SIG-M5 treated with dmso at 0.1 percent for 504 hours (cell line): ENCODE measurements around the gene UNC13C.

Source experiments
- DNase-seq: peaks from one replicate; lab custom pipeline; 2025; ENCODE audit not compliant: unreplicated experiment; lab: John Stamatoyannopoulos, UW

UNC13C gene

DNA sequence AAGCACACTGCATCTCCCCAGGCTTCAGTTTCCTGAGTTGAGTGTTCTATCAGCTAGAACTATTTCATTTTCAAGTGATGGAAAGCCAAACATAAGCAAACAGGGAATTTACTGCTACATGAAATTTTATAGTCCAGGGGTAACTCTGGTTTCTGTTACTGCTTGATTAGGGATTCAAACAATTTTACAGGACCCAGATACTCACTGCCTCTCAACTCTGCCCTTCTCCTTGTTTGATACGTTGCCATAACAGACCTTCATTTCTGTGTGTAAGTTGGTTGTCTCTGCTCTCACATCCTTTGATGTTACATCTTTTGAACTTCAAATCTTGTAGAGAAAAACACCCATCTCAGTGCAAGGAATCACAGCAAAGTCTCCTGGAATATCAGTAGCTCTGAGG is 572.7 kb downstream of the UNC13C start:
- DNase-seq: no peak

DNA sequence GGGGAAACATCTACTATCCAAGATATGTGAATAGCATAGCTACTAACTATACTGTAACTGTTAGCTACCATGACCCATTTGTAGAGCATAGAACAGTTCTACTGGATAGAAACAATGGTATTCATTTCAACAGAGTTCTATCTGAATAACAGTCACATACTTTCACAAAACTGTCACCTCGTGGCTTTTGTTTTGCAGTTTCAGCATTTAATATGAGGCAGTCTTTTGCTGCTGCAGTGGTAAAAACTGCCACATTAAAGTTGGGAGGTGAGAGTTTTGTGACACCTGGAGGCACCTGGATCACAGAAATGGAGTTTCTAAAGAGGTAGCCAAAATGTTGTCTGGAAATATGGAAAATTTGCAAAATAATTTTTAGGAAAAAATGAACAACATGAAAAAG is 578.0 kb downstream of the UNC13C start:
- no peak for DNase-seq

DNA sequence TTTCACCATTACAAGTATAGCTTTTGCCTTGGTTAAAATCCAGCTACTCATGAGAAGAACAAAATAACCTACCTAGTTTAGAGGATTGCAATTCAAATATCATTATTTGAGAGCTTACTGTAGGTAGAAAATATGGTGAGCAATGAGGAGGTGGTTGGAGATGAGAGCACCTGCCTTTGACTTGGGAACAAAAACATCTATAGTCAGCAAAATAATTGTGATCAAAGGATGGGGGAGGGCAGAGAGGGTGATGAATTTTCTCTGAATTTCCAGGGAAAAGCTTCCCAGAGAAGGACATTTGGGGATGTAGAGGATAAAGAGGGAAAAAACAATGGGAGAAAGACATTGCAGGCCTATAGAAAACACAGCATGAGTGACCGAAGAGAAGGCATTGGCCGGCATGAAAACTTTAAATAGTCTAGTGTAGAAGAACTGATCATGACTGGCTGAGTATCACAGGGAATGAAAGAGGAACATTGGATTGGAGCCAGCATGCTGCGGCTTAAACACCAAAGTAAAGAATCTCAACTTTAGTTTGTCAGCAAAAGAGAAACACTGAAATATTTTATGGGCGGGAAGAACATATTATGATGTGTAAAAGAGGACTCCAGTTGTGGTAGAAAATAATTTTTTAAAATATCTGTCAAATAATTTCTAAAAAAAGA is 581.3 kb downstream of the UNC13C start:
- no peak for DNase-seq

DNA sequence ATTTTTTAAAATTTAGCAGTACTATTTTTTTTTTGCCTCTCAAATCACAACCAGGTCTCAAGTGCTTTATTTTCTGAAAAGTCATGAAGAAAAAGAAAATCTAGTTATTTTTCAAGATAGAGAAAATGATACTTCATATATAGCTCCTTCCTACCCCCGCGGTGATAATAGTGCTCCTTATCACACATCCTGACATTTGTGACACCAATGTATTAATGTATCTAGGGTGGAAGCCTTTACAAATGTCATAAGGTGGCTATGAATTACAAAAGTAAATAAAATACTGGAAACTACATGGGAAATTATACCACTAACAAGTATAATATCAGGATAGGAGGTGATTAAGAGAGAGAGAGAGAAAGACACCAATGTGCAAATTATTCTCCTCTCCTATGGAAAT is 582.2 kb downstream of the UNC13C start:
- no peak for DNase-seq

DNA sequence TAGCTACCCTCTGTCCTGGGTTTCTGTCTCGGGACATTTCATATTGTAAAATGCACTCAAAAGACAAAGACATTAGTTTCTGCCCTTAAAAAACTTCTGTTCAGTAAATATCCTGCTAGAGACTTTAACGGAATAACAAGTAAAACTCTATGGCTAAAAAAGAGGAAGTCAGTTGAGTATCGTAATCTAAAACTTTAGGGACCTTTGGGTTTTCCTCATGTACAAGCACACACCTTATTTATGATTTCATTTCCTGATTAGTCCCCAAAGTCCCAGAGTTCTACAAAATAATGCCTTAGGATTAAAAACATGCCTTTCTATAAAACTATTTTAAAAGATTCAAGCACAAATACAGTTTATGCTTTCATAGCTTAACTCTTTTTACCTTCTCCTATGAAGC is 585.9 kb downstream of the UNC13C start:
- DNase-seq: no peak

DNA sequence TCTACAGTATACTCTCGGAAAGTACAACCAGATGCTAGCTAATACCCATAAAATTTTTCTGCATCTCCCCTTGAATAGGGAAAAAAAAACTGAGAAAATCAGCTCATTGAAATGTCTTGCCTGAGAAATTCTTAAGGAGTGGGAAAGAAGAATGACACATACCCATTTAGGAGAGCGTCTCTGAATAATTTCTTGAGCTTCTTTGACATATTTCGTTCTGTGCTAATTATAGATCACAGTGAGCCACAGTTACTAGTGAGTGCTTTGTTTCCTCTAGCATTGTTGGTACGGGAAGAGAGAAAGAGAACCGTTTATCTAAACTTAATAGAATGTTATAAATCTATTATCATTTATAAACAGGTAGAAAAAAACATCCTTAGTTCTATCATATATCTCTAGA is 588.4 kb downstream of the UNC13C start:
- DNase-seq: no peak

DNA sequence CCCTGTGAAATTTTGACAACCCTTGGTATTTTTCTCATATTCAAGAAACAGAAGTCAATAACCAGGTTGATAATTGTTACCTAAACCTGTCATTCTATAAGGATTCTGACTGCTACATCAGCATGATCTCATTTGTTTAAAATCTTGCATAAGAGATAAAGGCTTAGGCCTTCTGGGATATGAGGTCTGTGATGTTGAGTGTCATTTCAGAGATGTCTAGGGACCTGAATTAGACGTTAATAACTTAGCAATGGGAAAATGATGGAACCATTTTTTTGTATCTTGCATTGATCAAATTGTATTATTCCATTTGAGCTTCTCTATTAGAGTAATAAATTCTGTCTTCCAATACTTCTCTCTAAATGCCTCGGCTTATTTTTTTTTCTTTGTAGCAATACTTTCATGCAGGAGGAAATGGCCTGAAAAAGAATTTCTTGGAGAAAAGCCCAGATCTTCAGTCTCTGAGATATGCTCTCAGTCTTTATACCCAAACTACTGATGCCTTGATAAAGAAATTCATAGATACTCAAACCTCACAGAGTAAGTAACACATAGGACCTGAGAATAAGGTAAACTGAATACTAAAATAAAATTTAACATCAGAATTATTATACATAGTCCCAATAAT is 589.3 kb downstream of the UNC13C start:
- DNase-seq: no peak

DNA sequence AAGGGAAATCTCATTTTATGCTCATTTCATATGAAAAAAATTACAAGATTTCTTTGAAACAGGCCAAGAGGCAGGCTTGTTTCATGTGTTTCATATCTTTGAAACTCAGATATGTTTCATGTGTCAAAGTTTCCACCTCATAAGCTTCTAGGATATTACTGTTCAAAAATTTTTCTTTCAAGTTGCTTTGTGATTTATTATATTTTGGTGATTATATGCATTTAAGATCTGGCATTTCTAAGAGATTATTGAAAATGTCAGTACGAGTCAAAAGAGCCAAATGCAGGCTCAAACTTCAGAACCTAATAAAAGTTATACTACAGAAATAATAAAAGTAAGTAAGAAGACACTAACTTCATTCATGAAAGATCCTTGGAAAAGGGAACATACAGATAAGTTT is 590.1 kb downstream of the UNC13C start:
- DNase-seq: no peak

DNA sequence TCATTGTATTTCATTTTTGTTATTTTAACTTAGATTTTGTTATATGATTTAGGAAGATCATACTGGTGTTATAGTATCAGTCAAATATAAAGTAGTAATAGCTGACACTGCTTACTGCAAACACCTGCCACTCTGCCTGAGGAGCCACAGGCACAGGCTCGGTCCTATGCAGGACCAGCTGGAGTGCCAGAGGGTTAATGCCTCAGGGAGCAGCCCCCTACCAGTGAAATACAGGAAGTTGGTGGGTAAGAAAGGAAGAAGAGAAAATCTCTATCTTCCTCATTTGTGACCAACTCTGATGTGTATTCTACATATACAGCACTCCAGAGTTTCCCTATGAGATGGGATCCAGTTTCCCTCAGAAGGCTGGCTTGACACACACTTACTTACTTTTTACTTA is 593.3 kb downstream of the UNC13C start:
- DNase-seq: no peak

DNA sequence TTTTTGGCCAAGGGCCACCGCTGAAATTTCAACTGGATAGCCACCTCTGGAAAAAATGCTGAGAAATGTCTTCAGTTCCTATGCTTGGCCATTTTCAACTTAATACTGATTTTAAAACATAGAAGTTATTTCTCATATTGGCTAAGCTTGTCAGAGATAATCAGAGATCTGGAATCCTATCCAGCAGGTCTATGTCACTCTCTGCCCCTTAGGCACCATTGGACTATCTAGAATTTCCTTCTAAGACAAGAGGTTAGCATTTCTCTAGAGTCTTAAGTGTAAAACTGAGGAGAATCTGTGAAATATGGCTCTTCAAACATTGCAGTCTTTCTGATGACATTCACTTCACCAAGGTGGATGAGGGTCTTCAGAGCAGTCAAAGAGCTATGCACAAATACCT is 597.3 kb downstream of the UNC13C start:
- DNase-seq: no peak

DNA sequence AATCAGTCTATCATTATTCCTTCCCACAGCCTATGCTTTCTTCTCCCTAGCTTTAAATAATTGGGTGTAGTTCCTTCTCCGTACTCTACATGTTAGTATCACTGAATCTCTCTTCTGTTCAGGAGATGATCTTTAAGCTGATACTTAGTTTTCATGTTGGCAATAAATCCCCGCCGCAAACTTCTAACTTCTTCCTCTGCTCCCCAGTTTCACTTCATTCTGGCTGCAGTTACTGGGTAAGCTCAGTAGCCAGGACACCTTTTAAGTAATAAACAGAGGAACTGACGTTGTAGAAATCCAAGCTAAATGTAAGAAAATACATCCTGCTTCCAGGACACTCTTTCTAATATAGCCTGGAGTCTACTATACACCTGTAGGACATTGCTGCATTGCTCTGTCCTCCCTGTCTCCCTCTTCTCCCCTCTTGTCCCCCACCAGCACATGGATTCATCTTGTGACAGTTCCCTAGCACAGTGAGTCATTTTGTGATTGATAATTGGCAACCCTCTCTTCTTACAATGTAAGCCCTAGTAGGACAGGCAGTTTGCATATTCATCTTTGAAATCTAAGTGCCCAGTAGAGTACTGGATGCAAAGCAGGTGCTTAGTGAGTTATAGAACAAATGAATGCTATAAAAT is 598.2 kb downstream of the UNC13C start:
- no peak for DNase-seq

DNA sequence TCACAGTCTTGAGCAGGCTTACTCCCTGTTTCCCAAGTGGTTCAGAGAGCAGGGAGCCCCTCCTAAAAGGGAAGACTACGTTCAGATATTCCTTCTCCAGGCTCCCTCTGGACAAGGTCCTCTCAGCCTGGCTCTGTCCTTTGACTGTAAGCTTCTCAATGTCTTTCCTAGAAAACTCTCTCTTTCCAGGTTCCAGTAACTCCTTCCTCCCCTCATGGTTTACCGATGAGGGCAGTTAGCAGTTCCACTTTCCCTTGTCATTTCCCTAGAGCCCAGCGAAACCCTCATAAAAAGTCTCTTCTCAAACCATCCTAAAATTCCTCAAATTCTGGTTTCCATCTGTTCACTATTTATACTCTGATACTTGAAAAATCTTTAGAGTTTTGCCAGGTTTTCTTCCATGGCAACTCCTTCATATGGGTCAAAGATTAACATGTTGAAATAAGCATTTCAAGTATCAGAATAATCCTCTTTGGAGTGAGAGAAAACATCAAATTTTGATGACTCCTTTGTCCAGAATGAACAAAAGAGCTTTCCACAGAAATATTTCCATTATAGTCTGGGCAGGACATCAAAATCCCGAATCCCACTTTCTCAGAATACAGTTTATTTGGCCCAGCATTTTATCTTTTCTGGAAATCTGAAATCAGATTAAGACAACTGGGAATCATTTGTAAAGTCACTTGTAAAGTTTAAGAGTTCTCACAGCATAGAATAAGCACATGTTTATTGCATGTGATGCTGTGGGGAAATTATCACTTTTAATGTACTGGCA is 599.4 kb downstream of the UNC13C start:
- no peak for DNase-seq

DNA sequence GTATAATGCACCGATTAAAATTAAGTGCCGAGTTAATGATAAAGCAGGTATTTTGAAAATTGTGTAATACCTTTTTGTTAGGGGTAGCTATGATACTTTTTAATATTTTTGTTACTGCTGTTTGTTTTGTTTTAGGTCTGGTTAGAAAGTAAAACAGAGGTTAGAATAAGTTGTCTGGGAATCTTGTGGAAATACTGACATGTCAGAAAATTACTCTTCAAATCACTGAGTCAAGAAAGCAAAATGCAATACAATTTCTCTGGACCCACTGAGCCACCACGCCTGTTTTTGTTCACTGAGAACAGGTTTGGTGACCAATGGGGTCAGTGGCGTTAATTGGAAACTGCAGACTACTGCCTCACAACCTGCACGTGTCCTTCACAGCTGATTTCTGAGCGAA is 601.6 kb downstream of the UNC13C start:
- no peak for DNase-seq

DNA sequence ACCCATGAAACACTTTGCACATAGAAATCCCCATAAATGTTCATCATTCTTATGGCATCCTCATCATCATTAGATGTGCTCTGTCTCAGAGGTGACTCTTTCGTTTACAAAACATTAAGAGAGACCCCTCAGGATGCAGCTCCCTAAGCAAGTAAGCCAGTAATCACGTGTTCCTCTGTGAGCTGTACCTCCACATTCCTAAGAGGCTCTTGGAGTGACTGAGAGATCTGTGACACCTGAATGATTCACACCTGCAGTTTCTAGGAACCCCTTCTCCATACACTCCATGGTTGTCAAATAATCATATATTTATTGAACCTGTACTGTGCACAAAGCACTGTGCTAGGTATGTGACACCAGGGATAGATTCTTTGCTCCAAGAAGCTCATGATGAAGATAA is 602.4 kb downstream of the UNC13C start:
- DNase-seq: no peak

DNA sequence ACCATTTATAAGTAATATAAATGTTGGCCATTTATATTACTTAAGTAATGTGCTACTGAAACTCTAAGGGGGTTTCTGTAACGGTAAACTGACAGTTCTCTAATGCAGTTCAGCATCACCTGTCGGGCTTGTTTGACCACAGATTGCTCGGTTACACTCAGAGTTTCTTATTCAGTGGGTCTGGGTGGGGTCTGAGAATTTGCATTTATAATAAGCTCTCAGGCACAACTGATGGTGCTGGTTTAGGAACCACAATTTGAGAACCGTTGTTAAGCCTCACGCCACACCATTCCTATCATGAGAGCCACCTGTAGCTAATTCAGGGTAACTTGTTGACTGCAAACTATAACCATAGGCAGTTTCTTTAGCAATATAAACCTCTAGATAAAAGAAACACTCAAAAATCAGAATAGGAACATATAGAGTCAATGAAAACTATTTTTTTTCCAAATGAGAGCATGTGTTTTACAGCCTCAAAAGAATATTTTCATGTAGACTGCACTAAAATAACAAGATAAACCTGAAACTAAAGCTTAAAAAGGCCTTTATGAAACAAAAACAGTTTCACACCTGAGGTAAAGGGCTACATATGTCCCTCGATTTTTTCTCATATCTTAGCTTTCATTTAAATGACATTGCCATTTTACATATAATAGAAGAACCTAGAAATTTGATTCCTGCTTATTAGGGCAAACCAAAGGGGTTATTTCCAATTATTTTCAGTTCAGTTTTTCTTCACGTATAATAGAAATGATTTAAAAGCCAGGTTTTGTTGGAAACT is 604.8 kb downstream of the UNC13C start:
- DNase-seq: no peak

DNA sequence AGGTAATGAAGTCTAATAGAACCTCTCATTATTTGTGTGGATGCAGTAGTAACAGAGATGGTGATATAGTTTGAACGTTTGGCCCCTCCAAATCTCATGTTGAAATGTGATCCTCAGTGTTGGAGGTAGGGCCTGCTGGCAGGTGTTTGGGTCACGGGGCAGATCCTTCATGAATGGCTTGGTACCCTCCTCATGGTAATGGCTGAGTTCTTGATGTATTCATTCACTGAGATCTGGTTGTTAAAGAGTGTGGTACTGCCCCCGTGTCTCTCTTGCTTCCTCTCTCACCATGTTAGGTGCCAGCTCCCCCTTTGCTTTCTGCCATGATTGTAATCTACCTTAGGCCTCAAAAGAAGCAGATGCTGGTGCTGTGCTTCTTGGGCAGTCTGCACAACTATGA is 606.8 kb downstream of the UNC13C start:
- DNase-seq: no peak

DNA sequence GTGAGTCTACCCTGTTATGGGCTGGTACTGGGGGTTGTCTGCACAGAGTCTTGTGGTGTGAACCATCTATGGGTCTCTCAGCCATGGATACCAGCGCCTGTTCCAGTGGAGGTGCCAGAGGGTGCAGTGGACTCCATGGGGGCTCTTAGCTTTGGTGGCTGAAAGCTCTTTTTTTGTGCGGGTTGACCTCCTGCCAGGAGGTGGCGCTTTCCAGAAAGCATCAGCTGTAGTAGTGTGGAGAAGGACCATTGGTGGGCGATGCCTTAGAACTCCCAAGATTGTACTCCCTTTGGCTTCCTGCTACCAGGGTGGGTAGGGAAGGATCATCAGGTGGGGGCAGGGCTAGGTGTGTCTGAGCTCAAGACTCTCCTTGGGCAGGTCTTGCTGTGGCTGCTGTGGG is 615.9 kb downstream of the UNC13C start:
- no peak for DNase-seq

DNA sequence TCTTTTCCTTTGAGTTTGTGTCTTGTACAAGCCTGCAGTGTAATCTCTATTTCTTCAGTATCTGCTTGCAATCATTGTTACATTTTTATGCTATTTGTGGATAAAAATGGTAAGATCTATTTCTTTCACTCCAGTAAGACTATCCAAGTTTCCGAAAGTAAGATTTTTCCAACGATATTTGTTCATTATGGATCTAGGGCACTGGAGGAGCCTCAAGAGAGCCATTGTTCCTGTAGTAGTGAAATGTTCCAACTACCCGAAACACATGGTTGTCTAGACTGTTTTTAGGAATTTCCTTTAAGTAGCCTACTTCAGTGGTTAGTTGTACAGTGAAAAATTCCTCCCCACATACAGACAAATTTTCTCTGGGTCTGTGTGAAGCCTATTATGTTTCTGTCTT is 621.1 kb downstream of the UNC13C start:
- DNase-seq: no peak

DNA sequence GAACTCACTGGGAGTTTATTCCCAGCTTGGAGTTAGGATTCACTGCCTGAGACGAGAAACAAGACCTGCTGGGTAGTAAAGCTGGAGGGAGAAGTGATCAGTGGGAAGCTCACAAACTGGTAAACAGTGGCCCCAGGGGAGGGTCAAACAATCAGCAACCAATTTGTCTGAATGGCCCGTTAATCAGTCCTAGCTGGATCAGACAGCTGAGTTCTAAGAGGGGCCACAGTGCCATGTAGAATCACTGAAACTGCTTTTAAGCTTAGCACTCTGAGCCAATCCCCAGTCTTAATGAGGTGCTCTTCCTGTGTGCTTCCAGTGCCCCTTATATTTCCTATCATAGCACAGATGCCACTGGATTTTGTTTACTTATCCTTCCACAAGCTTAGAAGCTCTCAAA is 626.8 kb downstream of the UNC13C start:
- DNase-seq: no peak

DNA sequence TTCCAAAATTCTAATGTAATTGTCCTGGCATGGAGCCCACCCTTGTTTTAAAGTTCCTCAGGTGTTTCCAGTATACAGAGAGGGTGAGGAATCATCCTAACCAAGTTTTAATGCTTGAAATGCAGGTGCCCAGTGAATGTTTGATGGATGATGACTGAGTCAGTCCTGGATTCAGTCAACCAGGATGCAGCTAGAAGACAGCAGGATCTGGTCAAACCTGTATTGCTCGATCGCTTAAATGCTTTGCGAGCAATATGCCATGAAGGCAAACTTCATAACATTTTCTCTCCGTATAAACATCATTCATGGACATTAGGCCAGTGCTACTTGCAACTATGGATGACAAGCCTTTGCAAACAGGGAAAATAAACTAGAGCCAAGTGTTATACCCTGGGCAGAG is 627.3 kb downstream of the UNC13C start:
- no peak for DNase-seq
